GM19372 (cell line): ENCODE data around the gene GNG12.

Experiments
- ATAC-seq: cut with Tn5 transposase; IDR thresholded peaks from one replicate; pipeline ENCODE4 v1.9.1; 2021; ENCODE audit warnings: mild to moderate bottlenecking, low read depth, moderate library complexity; ENCODE audit not compliant: unreplicated experiment

GNG12 gene

DNA sequence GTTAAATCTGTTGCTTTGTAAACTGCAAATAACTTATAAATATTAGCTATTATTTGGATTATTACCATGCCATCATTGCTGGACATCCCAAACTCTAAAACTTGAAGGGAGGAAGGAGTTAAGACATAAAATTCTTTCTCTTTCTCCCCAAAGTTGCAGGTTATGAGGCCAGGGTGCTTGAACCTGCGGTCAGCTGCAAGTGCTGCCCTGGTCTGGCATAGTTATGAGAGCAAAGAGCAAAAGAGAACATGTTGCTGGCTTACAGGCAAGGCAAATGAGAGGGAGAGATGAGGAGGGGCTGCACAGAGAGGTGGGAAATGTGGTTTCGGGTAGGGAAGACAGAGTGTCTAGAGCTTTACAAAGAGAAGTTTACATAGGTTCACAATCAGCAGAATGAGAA, 117.4 kb downstream of the GNG12 start:
- no peak for ATAC-seq

DNA sequence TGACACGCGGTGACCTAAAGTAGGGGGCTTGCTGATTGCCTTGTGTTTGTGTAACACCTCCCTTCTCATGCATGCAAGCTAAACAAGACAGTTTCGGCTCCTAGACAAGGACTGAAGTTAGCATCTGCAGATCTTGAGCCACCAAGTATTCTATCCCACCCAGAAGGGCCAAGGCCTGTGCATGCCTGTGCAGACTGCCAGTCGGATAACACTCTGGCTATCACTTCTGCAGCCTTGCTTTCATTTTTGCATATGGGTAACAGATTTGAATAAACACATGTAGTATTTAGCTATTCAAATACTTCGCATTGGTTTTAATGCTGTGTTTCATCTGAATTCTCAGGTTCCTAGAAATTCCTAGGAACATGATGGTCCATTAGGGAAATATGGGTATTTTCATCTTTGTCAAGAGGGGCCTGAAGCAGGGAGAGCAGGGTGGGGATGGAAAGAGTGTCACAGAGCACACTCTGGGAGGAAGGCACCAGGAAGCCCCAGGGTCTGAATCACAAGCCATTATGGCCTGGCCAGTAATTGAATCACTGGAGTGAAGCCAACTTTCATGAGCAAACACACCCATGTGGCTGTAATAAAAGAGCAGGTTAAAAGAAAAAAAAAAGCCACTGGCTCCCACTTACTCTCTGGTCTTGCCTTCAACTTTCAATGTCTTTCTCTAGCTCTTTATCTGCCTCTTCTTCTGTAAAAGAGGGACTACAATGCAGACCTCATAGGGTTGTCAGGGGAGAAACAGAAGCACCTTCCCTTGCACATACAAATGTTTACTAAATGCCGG, 120.0 kb downstream of the GNG12 start:
- ATAC-seq = no peak

DNA sequence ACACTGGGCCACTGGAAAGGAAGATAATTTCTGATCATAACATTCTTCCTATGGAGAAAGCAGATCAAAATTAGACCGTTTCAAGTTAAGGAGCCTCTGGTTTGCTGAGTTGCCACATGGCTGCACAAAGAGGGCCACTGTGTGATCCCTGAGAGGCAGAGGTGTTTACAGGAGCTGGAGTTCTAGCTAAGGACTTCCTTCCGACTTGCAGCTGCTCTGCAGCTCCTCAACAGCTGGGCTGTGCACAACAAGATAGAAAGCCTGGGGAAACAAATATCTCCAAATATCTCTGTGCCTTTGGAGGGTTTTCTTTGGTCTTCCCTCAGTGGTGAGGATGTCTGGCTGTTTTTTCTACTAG, 121.4 kb downstream of the GNG12 start:
- ATAC-seq = no peak

DNA sequence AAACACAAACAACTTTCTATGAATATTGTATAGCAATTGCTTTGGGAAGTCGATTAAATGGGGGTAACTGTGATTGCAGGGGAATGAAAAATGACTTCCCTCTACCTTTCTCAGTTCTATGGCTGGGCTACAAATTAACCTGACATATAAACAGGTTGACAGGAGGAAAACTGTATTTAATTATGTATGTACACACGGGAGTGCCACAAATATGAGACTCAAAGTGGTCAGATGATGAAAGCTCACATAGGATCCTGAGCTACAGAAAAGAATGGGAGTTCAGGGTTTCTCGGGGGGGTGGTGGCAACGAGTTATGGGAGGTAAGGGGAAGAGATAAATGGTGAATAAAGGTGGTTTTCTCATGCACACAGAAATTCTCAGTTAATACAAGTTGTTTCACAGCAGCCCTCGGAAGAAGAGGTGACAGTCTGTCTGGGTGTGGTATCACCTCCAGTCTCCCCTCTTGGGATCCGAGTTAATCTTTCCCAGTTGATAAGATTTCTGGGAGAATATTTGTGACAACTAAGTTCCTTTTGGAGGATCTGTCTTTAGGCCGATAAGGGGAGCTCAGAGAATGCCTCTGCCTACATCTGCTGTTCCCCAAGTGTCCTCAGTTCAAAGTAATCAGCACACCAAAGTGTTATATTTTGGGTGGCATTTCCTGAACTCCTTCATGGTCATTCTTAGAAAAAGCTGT, 122.0 kb downstream of the GNG12 start:
- no peak for ATAC-seq

DNA sequence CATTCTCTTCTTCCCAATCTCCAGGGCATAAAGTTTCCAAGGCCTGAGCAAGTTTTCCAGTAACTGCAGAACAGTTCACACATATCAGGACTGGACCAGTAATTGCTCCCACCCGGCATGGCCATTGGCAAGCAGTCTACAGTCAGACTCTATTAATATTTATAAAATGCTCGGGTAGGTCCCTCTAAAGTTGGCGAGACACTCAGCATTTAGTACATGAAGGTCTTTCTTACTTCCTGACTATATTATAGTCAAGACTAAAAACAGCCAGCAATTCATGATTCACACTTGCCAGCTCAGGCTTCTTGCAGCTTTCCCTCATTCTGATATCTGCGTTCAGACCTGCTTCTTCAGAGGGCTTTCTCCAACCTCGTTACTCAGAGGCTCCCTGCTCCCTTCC, 122.8 kb downstream of the GNG12 start:
- ATAC-seq = no peak

DNA sequence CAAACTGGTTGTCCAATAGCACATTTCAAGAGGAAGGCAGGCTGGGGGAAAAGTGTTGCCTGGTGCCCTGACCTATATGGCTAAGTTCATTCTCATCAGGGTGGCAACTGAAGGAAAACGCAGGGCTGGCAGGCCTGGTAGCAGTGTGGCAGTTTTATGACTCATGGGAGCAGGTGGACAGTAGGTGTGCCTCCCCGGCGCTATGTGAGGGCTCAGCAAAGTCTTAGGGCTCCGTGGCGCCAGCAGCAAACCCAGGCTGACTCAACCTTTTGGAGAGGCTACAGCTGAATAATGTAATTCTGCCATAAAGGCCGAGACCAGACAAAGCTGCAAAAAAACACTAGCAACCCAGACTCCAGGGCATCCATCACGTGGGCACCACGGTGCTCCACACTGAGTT, 124.7 kb downstream of the GNG12 start:
- no peak for ATAC-seq

DNA sequence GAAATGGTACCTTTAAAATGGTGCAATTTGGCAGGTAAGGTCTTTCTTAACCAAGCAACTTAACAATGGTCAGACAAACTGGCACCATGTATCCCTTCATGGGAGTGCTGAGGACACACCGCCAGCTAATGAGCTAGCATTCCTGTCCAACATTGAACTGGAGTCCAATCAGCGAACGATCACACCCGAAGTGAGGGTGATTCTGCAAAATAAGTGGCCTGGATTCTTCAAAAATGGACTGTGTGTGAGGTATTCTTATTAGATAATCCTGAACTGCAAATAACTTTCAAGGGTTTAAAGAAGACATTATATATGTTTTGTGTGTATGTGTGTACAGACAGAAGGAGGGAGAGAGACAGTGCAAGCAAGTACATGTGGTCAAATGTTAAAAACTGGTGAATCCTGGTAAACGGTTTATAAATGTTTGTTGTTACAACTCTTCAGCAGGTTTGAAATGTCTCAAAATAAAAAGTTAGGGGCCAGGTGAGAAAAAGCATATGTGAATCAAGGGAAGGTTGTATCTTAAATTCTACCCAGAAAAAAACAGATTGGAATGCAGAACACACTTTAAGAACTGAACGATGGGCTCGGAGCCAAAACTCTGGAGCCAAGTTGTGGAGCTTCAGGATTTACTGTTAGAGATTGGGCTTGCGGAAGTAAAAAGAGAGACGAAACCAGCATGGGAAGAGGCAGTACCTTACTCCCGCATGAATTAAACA, 127.4 kb downstream of the GNG12 start:
- no peak for ATAC-seq

DNA sequence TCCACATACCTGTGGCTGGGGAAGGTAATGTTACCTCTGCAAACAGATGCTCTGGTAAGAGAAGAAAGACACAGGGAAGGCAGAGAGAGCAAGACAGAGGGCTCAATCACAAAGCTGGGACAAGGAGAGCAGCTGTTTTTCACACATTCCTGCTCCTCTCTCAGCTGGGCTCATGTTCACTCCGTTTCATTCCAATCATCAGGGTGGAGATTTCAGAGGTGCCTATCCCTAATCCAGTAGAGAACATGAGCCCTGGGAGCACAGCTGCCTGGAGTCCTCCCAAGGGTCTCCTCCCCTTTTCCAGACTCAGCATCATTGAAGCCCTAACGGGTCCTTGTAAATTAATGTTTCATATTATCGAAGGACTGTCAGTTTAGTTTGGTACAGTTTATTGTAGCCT, 128.9 kb downstream of the GNG12 start:
- no peak for ATAC-seq

DNA sequence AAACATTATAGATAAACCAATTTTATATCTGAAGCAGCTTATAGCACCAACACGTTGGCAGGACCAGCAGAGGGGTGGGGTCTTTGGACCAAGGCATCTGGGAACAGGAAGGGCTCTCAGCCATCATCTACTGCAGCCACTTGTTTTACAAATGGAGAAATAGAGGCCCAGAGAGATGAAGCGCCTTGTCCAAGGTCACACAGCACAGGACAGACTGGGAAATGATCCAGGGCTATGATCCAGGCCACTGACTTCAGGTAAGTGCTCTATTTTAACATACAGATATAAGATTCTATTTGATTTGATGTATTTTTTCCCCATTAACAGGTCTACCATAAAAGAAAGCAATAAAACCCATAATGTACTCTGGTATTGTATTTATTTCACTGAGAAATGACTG, 131.4 kb downstream of the GNG12 start:
- no peak for ATAC-seq

DNA sequence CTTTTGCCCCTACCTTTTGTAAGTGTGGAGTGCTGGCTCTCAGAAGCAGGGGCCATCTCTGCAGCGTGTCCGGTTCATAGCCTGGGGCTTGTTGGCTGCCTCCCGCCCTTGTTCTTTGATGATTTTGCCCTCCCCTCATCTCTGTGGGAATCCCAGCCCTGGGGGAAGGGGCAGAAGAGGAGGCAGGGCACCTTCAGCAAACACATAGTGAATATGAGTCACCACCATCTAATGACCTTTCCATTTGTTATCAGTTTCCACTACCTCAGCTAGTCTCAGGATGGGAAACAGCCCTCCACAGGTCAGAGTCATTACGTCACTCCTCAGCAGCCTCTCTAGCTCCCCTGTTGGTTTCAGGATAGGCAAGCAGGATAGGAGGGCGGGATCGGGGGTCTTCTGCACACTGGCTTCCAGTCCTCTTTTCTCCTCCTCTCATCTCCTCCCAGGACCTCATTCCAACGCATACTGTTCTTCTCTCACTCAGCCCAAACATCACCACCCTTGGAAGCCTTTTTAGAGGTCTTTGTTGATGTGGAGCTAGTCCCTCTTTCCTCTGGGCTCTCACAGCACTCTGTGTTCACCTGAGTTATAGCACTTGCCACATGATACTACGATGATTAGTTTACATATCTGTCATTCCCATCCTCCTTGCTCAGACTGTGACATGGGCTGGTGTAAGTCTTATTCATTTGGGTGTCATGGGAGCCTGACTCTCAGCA, 132.4 kb downstream of the GNG12 start:
- ATAC-seq = no peak

DNA sequence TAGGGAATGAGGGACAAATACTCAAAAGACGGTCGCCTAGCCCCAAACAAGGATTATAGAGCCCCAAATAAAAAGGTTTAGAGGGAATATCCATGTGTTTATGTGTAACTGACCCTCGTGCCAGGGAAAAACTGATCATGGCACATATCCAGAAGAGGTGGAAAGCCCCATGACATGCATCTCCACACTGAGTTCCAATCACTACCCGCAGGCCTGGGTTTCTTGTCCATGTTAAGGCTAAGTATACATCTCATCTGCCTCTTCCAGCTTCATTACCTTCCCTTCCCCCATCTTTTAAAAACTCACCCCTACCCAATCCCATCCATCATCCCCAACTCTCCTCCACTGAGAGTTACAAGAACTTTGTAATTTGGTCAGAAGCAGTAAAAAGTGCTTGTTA, 133.0 kb downstream of the GNG12 start:
- no peak for ATAC-seq

DNA sequence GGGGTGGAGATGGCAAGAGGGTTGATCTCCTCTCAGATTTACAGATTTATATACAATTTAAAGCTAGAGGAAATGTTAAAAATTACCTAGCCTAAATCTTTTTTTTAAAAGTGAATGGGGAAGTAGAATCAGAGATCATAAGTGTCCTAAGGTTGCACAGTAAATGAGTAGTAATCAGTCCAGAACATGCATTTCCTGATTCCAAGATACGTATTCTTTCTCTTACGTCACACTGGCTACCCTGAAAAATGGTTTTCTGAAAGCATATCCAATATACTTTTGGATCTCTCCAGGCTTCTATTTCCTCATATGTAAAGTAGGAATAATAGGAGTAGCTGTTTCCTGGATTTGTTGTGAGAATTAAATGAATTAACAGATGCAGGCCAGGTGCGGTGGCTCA, 136.6 kb downstream of the GNG12 start:
- no peak for ATAC-seq

DNA sequence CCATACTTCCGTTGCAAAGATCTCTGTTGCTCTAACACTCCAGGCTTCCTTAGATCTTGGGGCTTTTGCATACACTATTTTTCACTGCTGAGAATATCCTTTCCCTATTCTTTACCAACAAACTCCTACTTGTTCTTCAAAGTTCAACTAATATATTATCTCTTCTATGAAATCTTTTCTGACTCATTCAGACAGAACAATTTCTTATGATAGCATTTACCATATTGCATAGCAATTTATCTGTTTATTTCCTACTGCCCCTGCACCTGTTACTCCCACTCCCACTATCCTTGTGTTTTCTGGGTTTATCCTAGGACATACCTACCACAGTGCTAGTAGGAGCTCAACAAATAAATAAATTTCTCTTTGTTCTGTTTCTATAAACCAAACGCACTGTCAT, 137.3 kb downstream of the GNG12 start:
- ATAC-seq = no peak

DNA sequence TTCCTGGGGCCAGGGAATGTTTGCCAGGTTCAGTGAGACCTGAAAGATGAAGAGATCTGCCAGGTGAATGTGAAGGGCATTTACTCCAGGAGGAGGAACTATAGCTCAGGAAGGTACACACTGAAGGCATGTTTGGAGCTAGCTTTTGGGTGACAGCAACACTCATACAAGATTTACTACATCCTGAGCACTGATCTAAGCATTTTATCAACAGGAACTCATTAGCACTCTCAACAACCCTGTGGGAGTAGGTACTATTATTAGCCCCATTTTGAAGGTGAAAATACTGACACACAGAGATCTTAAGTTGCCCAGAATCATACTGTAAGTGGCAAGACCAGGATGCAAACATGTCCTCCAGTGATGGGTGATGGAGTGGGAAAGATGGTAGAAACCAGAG, 141.6 kb downstream of the GNG12 start:
- ATAC-seq = no peak

DNA sequence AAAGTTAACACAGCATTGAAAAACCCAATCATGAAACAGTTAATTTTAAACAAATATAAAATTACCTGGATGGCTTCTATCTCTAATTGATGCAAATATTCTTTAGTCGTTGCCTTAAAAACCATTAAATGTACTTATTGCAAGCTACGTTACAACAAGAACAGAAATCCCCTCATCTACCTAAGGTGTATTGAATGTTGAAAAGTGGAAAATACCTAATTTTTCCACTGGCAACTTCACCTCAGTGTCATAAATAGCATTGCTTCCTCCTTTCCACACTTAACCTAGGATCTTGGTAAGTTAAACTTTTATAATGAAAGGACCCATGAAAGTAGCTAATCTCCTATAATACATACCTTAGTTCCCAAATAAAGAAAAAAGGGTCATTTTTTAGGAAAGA, 142.9 kb downstream of the GNG12 start:
- ATAC-seq = no peak

DNA sequence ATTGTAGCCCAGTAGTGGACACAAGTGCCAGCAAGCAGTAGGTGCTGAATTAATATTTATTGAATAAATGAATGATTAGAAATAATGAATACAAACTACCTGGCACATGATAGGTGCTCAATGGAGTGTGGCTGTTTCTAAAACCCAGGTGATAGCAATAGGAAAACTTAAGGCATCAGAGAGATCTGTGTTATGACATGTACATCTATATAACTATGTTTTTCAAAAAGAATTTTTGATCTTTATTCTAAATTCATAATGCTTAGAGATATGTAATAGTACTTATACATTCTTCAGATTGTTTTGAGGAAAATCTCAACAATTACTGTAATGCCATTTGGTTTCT, 143.3 kb downstream of the GNG12 start:
- ATAC-seq = no peak

DNA sequence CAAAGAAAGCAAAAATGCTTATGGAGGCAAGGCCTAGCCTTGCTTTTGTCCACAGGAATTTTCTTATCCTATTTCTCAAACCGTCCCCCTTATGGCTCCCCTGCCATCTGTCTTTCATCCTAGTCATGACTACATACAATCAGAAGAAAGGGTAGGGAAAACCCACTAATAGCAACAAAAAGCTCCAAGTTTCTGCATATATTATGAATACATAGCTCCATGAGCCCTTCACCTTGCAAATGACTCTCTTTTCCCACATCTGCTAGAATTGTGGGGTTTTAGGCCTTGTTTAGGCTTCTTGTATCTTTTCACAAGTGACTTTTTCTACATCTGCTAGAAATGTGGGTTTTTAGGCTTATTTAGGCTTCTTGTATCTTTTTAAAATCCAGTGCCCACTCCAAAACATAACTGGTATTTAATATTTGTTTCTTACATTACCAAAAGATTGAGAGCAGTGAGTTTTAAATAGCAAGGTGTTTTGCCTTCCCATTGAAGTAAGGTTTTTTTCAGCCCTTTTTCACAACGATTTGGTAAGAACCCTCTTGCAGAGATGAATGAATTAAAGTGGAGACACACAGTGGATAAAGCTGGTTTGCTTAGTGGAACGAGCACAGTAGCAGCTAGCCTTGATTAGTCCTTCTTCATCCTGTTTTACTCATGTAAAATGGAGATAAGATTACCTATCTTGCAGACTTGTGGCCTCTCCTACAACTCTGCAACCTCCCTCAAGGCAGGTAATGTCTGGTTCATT, 143.8 kb downstream of the GNG12 start:
- no peak for ATAC-seq

DNA sequence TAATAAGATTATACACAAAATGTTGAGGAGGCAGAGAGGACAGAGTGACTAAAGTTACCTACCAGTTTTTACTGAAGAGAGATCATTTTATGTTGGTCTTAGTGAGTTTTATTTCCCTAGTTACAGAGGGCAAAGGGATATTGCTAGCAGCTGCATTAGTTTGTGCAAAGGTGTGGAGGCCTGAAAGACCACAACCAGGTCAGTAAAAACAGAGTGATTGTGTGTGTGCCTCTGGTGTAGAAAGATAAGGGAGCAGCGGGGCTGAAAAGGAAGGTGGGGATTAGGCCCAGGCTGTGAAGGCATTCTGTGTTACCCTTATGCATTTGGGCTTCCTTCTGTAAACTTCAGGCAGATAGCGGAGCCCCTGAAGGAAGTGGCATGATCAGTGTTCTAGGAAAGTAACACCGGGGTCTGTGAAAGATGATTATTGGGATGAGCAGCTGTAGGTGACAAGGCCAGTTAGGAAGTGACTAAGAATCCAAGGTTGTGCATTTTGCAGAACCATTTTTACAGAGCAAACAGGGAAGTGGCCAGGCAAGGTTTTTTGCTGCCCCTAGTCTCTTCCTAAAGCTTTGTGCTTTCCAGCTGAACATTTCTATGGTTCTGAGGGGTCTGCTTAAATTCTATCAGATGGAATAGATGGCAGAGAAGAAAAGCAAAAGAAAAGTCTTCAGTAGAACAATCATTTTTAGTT, 144.6 kb downstream of the GNG12 start:
- ATAC-seq = no peak

DNA sequence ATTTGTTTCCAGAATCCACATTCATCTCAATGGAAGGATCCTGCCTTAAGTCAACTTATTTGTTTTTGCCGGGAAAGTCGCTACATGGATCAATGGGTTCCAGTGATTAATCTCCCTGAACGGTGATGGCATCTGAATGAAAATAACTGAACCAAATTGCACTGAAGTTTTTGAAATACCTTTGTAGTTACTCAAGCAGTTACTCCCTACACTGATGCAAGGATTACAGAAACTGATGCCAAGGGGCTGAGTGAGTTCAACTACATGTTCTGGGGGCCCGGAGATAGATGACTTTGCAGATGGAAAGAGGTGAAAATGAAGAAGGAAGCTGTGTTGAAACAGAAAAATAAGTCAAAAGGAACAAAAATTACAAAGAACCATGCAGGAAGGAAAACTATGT, 145.6 kb downstream of the GNG12 start:
- ATAC-seq = no peak

DNA sequence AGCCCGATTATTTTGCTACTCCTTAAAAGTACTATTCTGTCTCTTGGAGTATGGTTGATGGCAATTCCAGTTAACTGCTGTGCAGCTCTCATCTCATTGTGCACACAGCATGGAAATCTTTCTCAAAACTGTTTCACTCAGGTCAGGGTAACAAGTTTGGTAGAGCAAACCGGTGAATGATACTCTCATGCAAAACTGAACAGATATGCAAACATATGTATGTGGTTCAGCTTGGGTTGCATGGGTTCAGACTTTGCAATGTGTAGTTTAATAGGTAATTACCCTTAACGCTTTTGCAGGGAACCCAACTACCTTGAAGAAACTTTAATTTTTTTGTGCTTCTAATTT, 146.1 kb downstream of the GNG12 start:
- ATAC-seq = no peak
